Erythroblast (primary cell): ENCODE results near the gene NEGR1.

ENCODE experiments used
- GATA1 ChIP-seq: IDR thresholded peaks from 2 replicates; pipeline ENCODE4 v1.6.1; 2011; ENCODE audit warnings: low read depth, mild to moderate bottlenecking, control low read depth, low read length, moderate library complexity
- POLR2A ChIP-seq: IDR thresholded peaks from 2 replicates; pipeline ENCODE4 v1.6.1; 2011; ENCODE audit warnings: mild to moderate bottlenecking, low read length

DNA sequence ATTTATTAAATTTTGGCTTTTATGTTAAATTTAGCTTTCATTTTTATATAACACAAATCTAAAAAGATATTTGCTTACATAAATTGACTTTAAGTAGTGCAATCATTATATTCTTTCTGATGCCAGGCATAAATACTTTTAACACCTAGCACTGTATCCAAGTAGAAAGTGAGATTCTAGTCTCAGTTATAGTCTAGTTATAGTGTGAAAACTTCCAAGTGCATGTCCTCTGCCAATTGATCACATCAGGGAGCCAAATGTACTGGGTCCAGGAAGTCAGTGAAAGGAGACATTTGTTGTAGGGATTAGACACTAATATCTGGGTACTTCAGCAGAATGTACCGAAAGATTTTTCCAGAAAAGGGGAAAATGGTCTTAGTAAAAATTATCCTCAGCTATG is 910.8 kb downstream of the NEGR1 start:
- TF ChIP-seq POLR2A: no peak
- TF ChIP-seq GATA1: no peak
